ENCODE measurements around the gene KIF20B.

DNA sequence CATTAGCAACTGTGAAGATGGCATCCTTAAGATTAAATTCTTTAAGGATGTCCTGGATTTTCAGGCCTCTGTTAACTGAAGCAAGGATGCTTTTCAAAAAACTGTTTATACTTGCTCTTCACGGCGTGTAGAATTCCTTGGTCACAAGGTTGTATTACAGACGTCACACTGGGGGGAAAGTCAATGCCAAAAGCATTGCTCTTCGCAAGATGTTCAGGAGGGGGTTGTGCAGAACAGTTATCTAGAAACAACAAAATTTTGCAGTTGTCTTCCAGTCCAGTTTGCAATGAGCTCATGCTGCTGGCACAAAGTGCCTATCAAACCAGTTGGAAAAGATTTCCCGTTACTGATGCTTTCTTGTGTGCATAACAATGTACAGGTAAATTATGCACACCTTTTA is 8.2 kb upstream of the KIF20B start:
- TF ChIP-seq POLR2A (IDR thresholded peaks at IDR 0.05; ENCODE audit: insufficient read depth in 1 of 2, low read depth in 2 of 2, low read length in 2 of 2) = no peak
- TF ChIP-seq BRCA1 (CRISPR knock-in tag; IDR thresholded peaks at IDR 0.05) = no peak
- TF ChIP-seq EED (CRISPR knock-in tag; IDR thresholded peaks at IDR 0.05) = no peak
